WI38 (cell line): ENCODE data around the gene FSTL4.
A peak's percentile ranks its signal among the peaks of the same experiment; 100 is the strongest.

ENCODE experiments used
- H3K4me3 ChIP-seq: 2 replicates; pipeline ENCODE4 v1.5.1; 2011; ENCODE audit warnings: low read depth, mild to moderate bottlenecking, control low read depth, low read length
- TF ChIP-seq, protein P1 (sequence below): IDR thresholded peaks from 2 replicates; pipeline ENCODE4 v1.5.1; 2012; ENCODE audit warnings: low read depth, mild to moderate bottlenecking, control low read depth, low read length

The FSTL4 gene

DNA sequence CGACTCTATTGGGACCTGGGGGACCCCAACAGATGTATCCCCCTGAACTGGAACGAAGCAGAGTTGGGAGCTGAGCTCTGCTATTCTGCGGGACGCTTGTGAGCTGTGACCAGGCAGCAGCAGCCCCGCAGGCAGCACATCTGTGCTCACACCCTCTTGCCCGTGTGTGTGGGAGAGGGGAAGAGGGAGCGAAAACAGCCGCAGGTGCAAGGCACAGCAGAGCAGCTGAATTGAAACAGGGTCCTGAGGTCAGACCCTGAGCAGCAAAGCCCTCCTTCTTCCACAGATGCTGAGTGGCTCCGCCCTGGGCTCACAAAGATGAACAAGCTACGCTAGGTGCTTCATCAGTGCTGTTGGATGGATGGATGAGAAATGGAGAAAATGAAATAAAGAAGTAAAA is 361.8 kb downstream of the FSTL4 start:
- TF ChIP-seq, protein P1, sequence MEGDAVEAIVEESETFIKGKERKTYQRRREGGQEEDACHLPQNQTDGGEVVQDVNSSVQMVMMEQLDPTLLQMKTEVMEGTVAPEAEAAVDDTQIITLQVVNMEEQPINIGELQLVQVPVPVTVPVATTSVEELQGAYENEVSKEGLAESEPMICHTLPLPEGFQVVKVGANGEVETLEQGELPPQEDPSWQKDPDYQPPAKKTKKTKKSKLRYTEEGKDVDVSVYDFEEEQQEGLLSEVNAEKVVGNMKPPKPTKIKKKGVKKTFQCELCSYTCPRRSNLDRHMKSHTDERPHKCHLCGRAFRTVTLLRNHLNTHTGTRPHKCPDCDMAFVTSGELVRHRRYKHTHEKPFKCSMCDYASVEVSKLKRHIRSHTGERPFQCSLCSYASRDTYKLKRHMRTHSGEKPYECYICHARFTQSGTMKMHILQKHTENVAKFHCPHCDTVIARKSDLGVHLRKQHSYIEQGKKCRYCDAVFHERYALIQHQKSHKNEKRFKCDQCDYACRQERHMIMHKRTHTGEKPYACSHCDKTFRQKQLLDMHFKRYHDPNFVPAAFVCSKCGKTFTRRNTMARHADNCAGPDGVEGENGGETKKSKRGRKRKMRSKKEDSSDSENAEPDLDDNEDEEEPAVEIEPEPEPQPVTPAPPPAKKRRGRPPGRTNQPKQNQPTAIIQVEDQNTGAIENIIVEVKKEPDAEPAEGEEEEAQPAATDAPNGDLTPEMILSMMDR = no peak
- H3K4me3 ChIP-seq = no peak overlapping the region

DNA sequence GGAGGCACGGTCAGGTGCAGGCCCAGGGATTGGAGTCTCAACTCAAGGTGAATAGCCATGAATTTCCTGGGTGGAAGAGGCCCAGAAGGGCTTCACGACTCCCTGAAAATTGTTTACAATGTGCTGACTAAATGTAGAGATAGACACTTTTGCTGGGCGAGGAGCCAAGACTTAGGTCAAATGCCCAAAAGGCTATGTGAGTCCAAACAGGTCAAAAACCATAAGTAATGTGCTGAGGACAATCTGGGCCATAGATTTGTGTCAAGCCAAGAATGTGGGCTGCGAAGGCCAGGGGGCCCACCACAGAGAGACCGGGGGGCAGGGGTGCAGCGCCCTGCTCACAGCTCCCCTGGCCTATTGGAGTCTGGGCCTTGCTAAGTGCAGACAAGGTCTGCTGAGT is 362.7 kb downstream of the FSTL4 start:
- H3K4me3 ChIP-seq = no peak overlapping the region
- TF ChIP-seq, protein P1 = no peak

DNA sequence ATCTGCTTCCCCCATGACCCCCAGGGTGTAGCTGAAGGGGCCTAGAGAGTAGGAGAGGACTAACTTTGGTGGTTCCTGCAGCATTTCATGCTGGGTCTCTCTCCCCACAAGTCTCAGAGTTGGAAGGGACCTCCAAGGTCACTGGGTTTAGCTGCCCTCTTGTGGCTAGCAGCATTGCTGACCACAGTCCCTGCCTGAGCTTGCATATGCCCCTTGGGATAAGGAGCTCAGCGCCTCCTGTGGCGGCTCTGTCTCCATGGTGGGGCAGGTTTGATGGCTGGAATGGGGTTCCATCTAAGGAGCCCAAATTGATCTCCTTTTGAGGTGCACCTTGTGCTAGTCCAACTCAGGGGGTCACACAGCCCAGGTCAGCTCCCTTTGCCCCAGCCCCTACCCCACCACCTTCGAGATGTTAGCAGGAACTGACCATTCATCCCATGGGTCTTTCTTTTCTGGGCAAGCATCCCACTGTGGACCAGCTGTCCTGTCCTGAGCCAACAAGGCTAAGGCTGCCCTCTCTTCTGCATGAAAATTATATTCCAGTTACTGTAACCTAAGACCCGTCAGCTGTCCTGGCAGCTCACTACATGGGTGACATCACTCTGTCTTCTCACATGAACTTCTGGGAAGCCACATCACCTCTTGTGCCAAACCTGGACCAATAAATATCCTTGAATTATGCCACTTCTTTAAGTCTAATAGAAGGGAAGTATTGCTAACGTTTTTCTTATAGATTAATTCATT is 364.3 kb downstream of the FSTL4 start:
- TF ChIP-seq, protein P1 = peak; percentile 55
- no peak overlapping the region for H3K4me3 ChIP-seq

DNA sequence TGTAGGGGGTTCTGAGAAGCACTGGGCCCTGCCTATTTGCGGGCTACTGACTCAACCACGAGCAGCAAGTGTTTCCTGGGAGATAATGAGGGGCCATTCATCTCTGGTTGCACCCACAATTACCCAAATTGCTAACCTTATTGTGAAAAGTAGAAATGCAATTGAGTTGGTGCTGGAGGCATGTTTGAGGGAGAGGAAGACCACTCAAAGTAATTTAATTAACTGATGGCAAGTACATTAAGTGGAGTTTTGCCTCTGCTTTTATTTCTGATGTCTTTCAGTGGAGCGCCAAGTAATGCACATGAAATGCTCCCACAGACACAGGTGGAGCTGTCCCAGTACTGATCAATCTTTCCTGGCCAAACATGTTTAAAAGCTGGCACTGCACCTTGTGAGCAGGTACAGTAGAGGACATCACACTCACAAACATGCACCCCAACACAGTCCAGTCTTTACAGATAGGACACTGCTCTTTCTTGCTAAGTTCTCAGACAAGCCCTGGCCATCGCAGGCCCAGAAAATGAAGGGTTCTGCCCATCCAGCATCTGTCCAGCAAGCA is 365.1 kb downstream of the FSTL4 start:
- TF ChIP-seq, protein P1 = no peak
- H3K4me3 ChIP-seq = no peak overlapping the region

DNA sequence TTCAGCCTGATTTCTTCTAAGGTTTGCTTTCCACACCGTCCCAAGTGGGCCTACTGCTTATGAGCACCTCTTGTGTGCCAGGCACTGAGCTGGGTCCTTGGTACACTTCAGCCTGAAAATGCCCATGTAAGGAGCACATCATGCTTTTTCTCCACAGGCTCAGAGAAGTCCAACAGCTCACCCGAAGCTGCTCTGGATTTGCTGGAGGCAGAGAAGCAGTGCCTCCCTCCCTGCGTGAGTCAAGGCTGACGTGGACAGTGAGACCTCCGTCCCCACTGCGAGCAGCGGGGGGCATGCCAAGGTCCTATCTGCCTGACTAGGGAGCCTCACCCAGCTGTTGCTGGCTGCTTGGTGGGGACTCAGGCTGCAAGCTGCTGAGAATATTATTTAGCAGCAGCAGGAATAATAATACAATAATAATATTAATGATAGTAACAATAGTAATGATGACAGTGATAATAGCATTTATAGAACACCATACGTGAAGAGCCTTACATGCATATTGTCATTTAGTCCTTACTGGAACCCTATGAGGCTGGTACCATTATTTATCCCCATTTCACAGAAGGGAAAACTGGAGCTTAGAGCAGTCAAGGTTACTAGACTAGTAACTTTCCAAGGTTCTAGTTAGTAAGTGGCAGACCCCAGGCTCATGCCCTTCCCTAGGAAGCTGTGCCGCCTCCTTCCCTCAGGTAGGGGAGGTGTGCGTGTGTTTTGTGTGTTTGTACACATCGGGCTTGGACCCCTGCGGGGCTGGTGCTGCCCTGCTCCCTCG is 365.8 kb downstream of the FSTL4 start:
- TF ChIP-seq, protein P1 = no peak
- no peak overlapping the region for H3K4me3 ChIP-seq

DNA sequence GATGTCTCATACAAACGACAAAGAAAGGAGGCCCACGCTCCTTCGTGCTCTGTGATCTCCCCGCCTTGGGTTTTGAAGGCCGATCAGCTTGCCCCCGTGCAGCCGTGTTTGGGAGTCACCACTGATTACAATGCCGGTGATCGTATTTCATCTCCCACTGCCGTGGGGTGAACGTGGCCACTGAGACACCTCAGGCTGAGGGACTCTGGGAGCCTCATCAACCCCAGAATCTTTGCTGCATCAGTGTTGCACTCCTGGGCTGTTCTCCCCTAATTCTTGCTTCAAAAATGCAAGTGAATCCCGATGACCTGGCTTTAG is 366.3 kb downstream of the FSTL4 start:
- TF ChIP-seq, protein P1 = no peak
- no peak overlapping the region for H3K4me3 ChIP-seq
